Mesenchymal stem cell (in vitro differentiated cells and primary cell): Measurements from ENCODE around the gene ROBO2.
A peak's percentile ranks its signal among the peaks of the same experiment; 100 is the strongest.

ENCODE experiments used
- DNase-seq: peaks from one replicate; pipeline ENCODE4 v3.0.0-alpha.2; 2013
- H2AFZ ChIP-seq: one replicate; pipeline ENCODE4 v1.6.1; 2013; ENCODE audit warnings: low read depth, mild to moderate bottlenecking, control low read depth, inconsistent platforms, low read length, moderate library complexity
- H2AK5ac ChIP-seq: 2 replicates; pipeline ENCODE4 v1.6.1; 2013; ENCODE audit warnings: low read length, moderate library complexity, mild to moderate bottlenecking, inconsistent platforms; ENCODE audit not compliant: severe bottlenecking
- H2BK120ac ChIP-seq: one replicate; pipeline ENCODE4 v1.6.1; 2013; ENCODE audit warnings: low read depth, mild to moderate bottlenecking, inconsistent platforms, low read length, moderate library complexity
- H2BK12ac ChIP-seq, 2 experiments: one replicate each; pipeline ENCODE4 v1.6.1; 2013; ENCODE audit warnings: inconsistent platforms in 2 of 2, low read length in 2 of 2, mild to moderate bottlenecking in 2 of 2, moderate library complexity in 2 of 2, control low read depth in 1 of 2
- H2BK15ac ChIP-seq: one replicate; pipeline ENCODE4 v1.6.1; 2013; ENCODE audit warnings: mild to moderate bottlenecking, low read depth, inconsistent platforms; ENCODE audit not compliant: poor library complexity, severe bottlenecking
- H2BK5ac ChIP-seq: 2 replicates; pipeline ENCODE4 v1.6.1; 2013; ENCODE audit warnings: low read depth, mild to moderate bottlenecking, low read length, control low read depth, inconsistent platforms; ENCODE audit not compliant: poor library complexity, severe bottlenecking
- H3K14ac ChIP-seq, 2 experiments: one replicate each; pipeline ENCODE4 v1.6.1; 2013; ENCODE audit warnings: inconsistent platforms in 2 of 2, low read length in 2 of 2, control low read depth in 1 of 2, mild to moderate bottlenecking in 1 of 2, moderate library complexity in 1 of 2
- H3K18ac ChIP-seq, 2 experiments: one replicate each; pipeline ENCODE4 v1.6.1; 2013; ENCODE audit warnings: inconsistent platforms in 2 of 2, low read length in 2 of 2, control low read depth in 1 of 2, low read depth in 1 of 2, mild to moderate bottlenecking in 1 of 2
- H3K23ac ChIP-seq, 2 experiments: one replicate each; pipeline ENCODE4 v1.6.1; 2013; ENCODE audit warnings: inconsistent platforms in 2 of 2, low read length in 2 of 2, mild to moderate bottlenecking in 2 of 2, moderate library complexity in 2 of 2, control low read depth in 1 of 2
- H3K27ac ChIP-seq: 2 replicates; pipeline ENCODE4 v1.5.1; 2013; ENCODE audit warnings: mild to moderate bottlenecking, moderate library complexity, low read length, control low read depth, inconsistent platforms; ENCODE audit not compliant: poor library complexity, severe bottlenecking
- H3K27me3 ChIP-seq, 2 experiments: 2 replicates each; pipeline versions ENCODE4 v1.6.1 to v1.7.0; 2013; ENCODE audit warnings: low read length in 2 of 2, mild to moderate bottlenecking in 2 of 2, moderate library complexity in 2 of 2, control low read depth in 1 of 2, inconsistent platforms in 1 of 2; ENCODE audit not compliant: control insufficient read depth in 1 of 2, insufficient read depth in 1 of 2
- H3K36me3 ChIP-seq, 2 experiments: 2 replicates each; pipeline versions ENCODE4 v1.6.1 to v1.7.0; 2013; ENCODE audit warnings: low read length in 2 of 2, control low read depth in 1 of 2, inconsistent platforms in 1 of 2, low read depth in 1 of 2, mild to moderate bottlenecking in 1 of 2; ENCODE audit not compliant: insufficient read depth in 2 of 2, control insufficient read depth in 1 of 2
- H3K4ac ChIP-seq, 2 experiments: one replicate each; pipeline ENCODE4 v1.6.1; 2013; ENCODE audit warnings: inconsistent platforms in 2 of 2, low read length in 2 of 2, mild to moderate bottlenecking in 2 of 2, moderate library complexity in 2 of 2, control low read depth in 1 of 2, low read depth in 1 of 2
- H3K4me1 ChIP-seq: 2 replicates; pipeline ENCODE4 v1.6.1; 2013; ENCODE audit warnings: low read depth, low read length, control low read depth; ENCODE audit not compliant: control insufficient read depth, insufficient read depth
- H3K4me2 ChIP-seq: 2 replicates; pipeline ENCODE4 v1.6.1; 2013; ENCODE audit warnings: low read length, mild to moderate bottlenecking, inconsistent platforms; ENCODE audit not compliant: poor library complexity, severe bottlenecking
- H3K4me3 ChIP-seq, 2 experiments: 2 replicates each; pipeline versions ENCODE4 v1.5.1 to v1.7.0; 2013; ENCODE audit warnings: low read length in 2 of 2, mild to moderate bottlenecking in 2 of 2, control low read depth in 1 of 2, low read depth in 1 of 2; ENCODE audit not compliant: insufficient read depth in 1 of 2
- H3K79me1 ChIP-seq: replicated peaks from 2 replicates; pipeline ENCODE4 v1.6.1; 2013; ENCODE audit warnings: mild to moderate bottlenecking, control low read depth, low read length, inconsistent platforms; ENCODE audit not compliant: poor library complexity, severe bottlenecking
- H3K9ac ChIP-seq: 2 replicates; pipeline ENCODE4 v1.7.0; 2013; ENCODE audit warnings: mild to moderate bottlenecking, low read length, moderate library complexity
- H3K9me3 ChIP-seq: 2 replicates; pipeline ENCODE4 v1.7.0; 2013; ENCODE audit warnings: mild to moderate bottlenecking, low read length; ENCODE audit not compliant: control insufficient read depth
- H4K8ac ChIP-seq: one replicate; pipeline ENCODE4 v1.6.1; 2013; ENCODE audit warnings: inconsistent platforms, mild to moderate bottlenecking, low read length, moderate library complexity
- H4K91ac ChIP-seq: one replicate; pipeline ENCODE4 v1.6.1; 2013; ENCODE audit warnings: mild to moderate bottlenecking, low read length, inconsistent platforms
- WGBS: methylation state at CpG from one replicate; pipeline ENCODE4 v1.1.7; 2013; ENCODE audit warnings: mixed read lengths; 5-methylcytosine and 5-hydroxymethylcytosine counted together

Gene ROBO2

DNA sequence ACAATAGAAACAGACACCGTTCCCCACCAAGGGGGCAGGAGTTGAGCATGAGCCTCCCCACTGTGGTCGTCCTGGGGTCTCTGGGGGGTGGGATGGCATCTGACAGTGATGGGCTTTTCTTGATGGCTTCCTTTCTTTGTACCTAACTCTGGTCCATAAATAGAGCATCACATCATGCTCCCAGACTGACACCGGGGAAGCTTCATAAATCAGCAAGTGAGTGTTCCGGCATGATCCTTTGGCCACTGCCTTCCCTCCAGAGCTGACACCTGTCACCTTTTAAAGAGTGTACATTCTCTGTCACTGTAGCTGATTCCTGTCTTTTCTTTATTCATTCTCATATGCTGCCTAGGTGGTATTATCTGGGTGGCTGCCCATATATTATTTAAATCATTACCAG, 129.9 kb downstream of the ROBO2 start:
- Histone ChIP-seq H3K79me1 (no peaks in the 10 kb centered on the region), H3K9me3 (no peaks in the 10 kb centered on the region), H3K4me3 (no peak overlapping the region), H3K4ac (no peak overlapping the region), H3K23ac (no peak overlapping the region), H2BK120ac (no peak overlapping the region), H3K4me2 (no peak overlapping the region), H2BK5ac (no peak overlapping the region), H3K14ac (no peak overlapping the region), H3K4me1 (no peaks in the 10 kb centered on the region), H4K91ac (no peak overlapping the region), H4K8ac (no peak overlapping the region), H3K27me3 (no peaks in the 10 kb centered on the region), H3K36me3 (no peaks in the 10 kb centered on the region), H3K27ac (no peak overlapping the region), H3K18ac (no peak overlapping the region), H3K9ac (no peak overlapping the region), H2AK5ac (no peak overlapping the region), H2BK12ac (no peak overlapping the region), H2AFZ (no peak overlapping the region), H2BK15ac (no peak overlapping the region)
- no peak for DNase-seq
- 81% methylated on average over 4 of the region's 4 CpGs for WGBS

DNA sequence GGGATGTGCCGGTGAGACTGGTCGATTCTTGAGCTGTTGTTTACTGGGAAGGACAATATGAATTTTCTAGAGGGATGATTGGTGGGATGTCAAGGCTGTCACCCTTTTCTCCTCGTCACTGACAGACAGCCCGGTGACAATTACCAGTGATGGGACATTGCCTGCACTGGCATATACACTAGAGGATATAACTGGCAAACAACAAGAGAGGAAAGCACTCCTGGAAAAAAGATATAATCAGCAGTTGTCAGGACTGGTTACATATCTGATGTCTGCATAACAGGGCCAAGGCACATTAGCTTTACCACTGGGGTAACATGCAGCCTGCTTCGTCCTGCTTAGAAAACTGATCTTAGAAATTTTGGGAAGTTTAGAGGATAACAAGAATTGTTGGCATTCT, 131.1 kb downstream of the ROBO2 start:
- Histone ChIP-seq H3K36me3 (no peaks in the 10 kb centered on the region), H2AFZ (no peak overlapping the region), H2AK5ac (no peak overlapping the region), H4K8ac (no peak overlapping the region), H2BK12ac (no peak overlapping the region), H3K4me3 (no peak overlapping the region), H3K27ac (no peak overlapping the region), H3K27me3 (no peaks in the 10 kb centered on the region), H4K91ac (no peak overlapping the region), H3K4ac (no peak overlapping the region), H3K14ac (no peak overlapping the region), H3K18ac (no peak overlapping the region), H3K79me1 (no peaks in the 10 kb centered on the region), H3K9ac (no peak overlapping the region), H3K4me2 (no peak overlapping the region), H3K4me1 (no peaks in the 10 kb centered on the region), H2BK5ac (no peak overlapping the region), H3K9me3 (no peaks in the 10 kb centered on the region), H2BK15ac (no peak overlapping the region), H2BK120ac (no peak overlapping the region), H3K23ac (no peak overlapping the region)
- WGBS = 60% methylated on average over 4 of the region's 5 CpGs
- no peak for DNase-seq

DNA sequence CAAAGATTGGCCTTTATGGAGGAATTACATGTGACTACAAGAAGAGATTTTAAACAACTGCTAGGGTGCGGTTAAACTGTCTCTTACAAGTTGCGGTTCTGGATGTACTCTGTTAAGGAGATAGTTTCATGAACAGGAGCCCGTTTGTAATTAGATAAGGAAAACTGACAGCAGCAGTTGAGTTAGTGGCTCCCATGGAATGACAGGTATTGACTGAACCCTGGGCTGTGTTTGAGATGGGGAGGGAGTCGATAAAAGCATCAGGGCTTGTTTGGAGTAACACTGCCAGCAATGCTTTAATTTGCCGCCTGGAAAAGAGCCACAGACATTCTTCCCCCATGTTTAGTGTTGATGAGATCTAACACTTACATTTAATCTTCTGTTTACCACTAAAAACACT, 139.9 kb downstream of the ROBO2 start:
- H3K4me1 ChIP-seq = no peaks in the 10 kb centered on the region
- H2BK120ac ChIP-seq = no peak overlapping the region
- no peak overlapping the region for H2AFZ ChIP-seq
- no peak overlapping the region for H2BK12ac ChIP-seq
- no peak overlapping the region for H3K14ac ChIP-seq
- H3K18ac ChIP-seq = no peak overlapping the region
- no peaks in the 10 kb centered on the region for H3K79me1 ChIP-seq
- no peaks in the 10 kb centered on the region for H3K36me3 ChIP-seq
- H3K9ac ChIP-seq = no peak overlapping the region
- no peak overlapping the region for H2BK5ac ChIP-seq
- no peak overlapping the region for H3K23ac ChIP-seq
- peak; percentile 16 for DNase-seq
- no peak overlapping the region for H2BK15ac ChIP-seq
- no peak overlapping the region for H2AK5ac ChIP-seq
- no peak overlapping the region for H3K27ac ChIP-seq
- H3K4me3 ChIP-seq = no peak overlapping the region
- no peaks in the 10 kb centered on the region for H3K9me3 ChIP-seq
- H4K91ac ChIP-seq = no peak overlapping the region
- H3K27me3 ChIP-seq = no peaks in the 10 kb centered on the region
- 34% methylated on average over 4 of the region's 5 CpGs for WGBS
- H4K8ac ChIP-seq = no peak overlapping the region
- no peak overlapping the region for H3K4me2 ChIP-seq
- no peak overlapping the region for H3K4ac ChIP-seq

DNA sequence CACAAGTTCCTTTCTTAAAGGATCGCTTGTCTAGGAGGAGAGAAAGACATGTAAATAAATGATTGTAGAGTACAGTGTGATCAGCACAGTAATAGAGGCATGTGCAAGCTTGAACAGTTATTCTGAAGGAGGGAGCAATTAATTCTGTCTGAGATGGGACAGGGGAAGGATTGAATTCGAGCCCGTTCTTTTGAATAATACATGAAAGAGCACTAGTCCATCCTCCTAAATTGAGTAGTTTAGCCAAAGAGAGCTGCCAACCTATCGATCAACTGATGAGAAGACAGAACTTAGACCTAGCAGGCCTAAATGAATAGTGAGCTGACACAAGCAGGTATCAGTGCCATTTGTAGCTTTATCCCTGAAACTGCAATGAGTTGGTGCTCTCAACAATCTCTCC, 142.4 kb downstream of the ROBO2 start:
- H3K4me3 ChIP-seq = no peak overlapping the region
- no peaks in the 10 kb centered on the region for H3K4me1 ChIP-seq
- H3K4me2 ChIP-seq = no peak overlapping the region
- no peak overlapping the region for H4K91ac ChIP-seq
- H4K8ac ChIP-seq = no peak overlapping the region
- no peak for DNase-seq
- no peaks in the 10 kb centered on the region for H3K36me3 ChIP-seq
- H2BK15ac ChIP-seq = no peak overlapping the region
- no peak overlapping the region for H2AFZ ChIP-seq
- no peaks in the 10 kb centered on the region for H3K79me1 ChIP-seq
- H3K27me3 ChIP-seq = no peaks in the 10 kb centered on the region
- H3K9me3 ChIP-seq = no peaks in the 10 kb centered on the region
- no peak overlapping the region for H3K9ac ChIP-seq
- H3K4ac ChIP-seq = no peak overlapping the region
- H2BK12ac ChIP-seq = no peak overlapping the region
- no peak overlapping the region for H3K18ac ChIP-seq
- H3K14ac ChIP-seq = no peak overlapping the region
- H3K27ac ChIP-seq = no peak overlapping the region
- no peak overlapping the region for H2BK5ac ChIP-seq
- H3K23ac ChIP-seq = no peak overlapping the region
- H2AK5ac ChIP-seq = no peak overlapping the region
- whole genome bisulfite sequencing = 80% methylated on average over 4 of the region's 4 CpGs
- H2BK120ac ChIP-seq = no peak overlapping the region
